Hematopoietic multipotent progenitor cell treated with erythropoietin and hydrocortisone succinate and interleukin-3 and kit ligand, for 4 days (in vitro differentiated cells): Measurements from ENCODE around the gene FMN2.
A peak's percentile ranks its signal among the peaks of the same experiment; 100 is the strongest.
"Not testable (repeated sequence)": the region's sequence is repeated elsewhere in the genome, so short reads cannot be mapped to it uniquely, and the experiment has no call there.

Experiments used
- DNase-seq: peaks from one replicate; pipeline ENCODE4 v3.0.0-alpha.2; 2015

Gene FMN2

GRCh38 chr1:240391660-240392260, 300.1 kb downstream of the FMN2 start:
- DNase-seq = no peak

- DNase-seq = no peak
Observed at GRCh38 chr1:240394353-240394752, 302.7 kb downstream of the FMN2 start.

- no peak for DNase-seq
Observed at GRCh38 chr1:240395336-240395735, 303.7 kb downstream of the FMN2 start.

GRCh38 chr1:240399381-240399780, 307.7 kb downstream of the FMN2 start:
- DNase-seq = no peak

GRCh38 chr1:240401731-240402130, 310.0 kb downstream of the FMN2 start:
- no peak for DNase-seq

- no peak for DNase-seq
Observed at GRCh38 chr1:240402326-240402725, 310.6 kb downstream of the FMN2 start.

- no peak for DNase-seq
Observed at GRCh38 chr1:240404286-240404685, 312.6 kb downstream of the FMN2 start.

- DNase-seq = no peak
Observed at GRCh38 chr1:240405751-240406150, 314.1 kb downstream of the FMN2 start.

- no peak for DNase-seq
Observed at GRCh38 chr1:240407407-240407806, 315.7 kb downstream of the FMN2 start.

GRCh38 chr1:240409615-240410014, 317.9 kb downstream of the FMN2 start:
- no peak for DNase-seq

GRCh38 chr1:240413732-240414131, 322.0 kb downstream of the FMN2 start:
- no peak for DNase-seq

- DNase-seq = no peak
Observed at GRCh38 chr1:240414237-240414636, 322.6 kb downstream of the FMN2 start.

GRCh38 chr1:240415011-240415410, 323.3 kb downstream of the FMN2 start:
- not testable (repeated sequence) for DNase-seq

- DNase-seq = no peak
Observed at GRCh38 chr1:240415532-240415931, 323.8 kb downstream of the FMN2 start.

- no peak for DNase-seq
Observed at GRCh38 chr1:240417317-240417716, 325.6 kb downstream of the FMN2 start.

- DNase-seq = no peak
Observed at GRCh38 chr1:240420766-240421165, 329.1 kb downstream of the FMN2 start.

GRCh38 chr1:240423246-240423924, 331.7 kb downstream of the FMN2 start:
- DNase-seq = no peak

- DNase-seq = no peak
Observed at GRCh38 chr1:240424740-240425464, 333.2 kb downstream of the FMN2 start.

GRCh38 chr1:240426051-240426450, 334.4 kb downstream of the FMN2 start:
- DNase-seq = no peak

- DNase-seq = no peak
Observed at GRCh38 chr1:240435996-240436566, 344.4 kb downstream of the FMN2 start.

GRCh38 chr1:240441669-240442068, 350.0 kb downstream of the FMN2 start:
- DNase-seq = no peak

- DNase-seq = no peak
Observed at GRCh38 chr1:240445369-240445768, 353.7 kb downstream of the FMN2 start.

- DNase-seq = peak; percentile 31
Observed at GRCh38 chr1:240455228-240455821, 363.6 kb downstream of the FMN2 start.
